Activated T-helper 2 cell treated with anti-CD3 and anti-CD28 coated beads, Interferon-gamma antibody, Interleukin-2, Interleukin-4, amounts not matched to agents 10 μg/mL and 5 μg/mL and 100 μg/mL, durations not matched to agents 14 hours and 24 hours and 36 hours (primary cell): ENCODE results near the gene ABCB6. TPM values are rescaled to one million over a fixed set of nuclear protein-coding genes. Genes with fewer than 3 reads are reported as not detected.

ENCODE experiments used
- DNase-seq: peaks from one replicate; pipeline ENCODE4 v3.0.0; 2021; ENCODE audit warnings: low spot score
- H3K27ac Mint-ChIP-seq: one replicate; pipeline ENCODE4 v1.8.0; 2021; ENCODE audit warnings: mixed read lengths
- H3K27me3 Mint-ChIP-seq: one replicate; pipeline ENCODE4 v1.8.0; 2021; ENCODE audit warnings: low read depth, mixed read lengths
- H3K36me3 Mint-ChIP-seq: one replicate; pipeline ENCODE4 v1.8.0; 2021; ENCODE audit warnings: low read depth, mixed read lengths
- H3K4me1 Mint-ChIP-seq: one replicate; pipeline ENCODE4 v1.8.0; 2021; ENCODE audit warnings: low read depth, mixed read lengths
- H3K4me3 Mint-ChIP-seq: one replicate; pipeline ENCODE4 v1.8.0; 2021; ENCODE audit warnings: low read depth, mild to moderate bottlenecking, moderate library complexity, mixed read lengths
- H3K9me3 Mint-ChIP-seq: one replicate; pipeline ENCODE4 v1.8.0; 2021; ENCODE audit warnings: mixed read lengths
- intact Hi-C: fragments of 100-400 bp; cut with micrococcal nuclease; formaldehyde crosslinking; loops from one replicate; pipeline ENCODE4 v1.15.1; 2023
- total RNA-seq: library from RNA; stranded (reverse); gene quantifications from 2 replicates; pipeline ENCODE4 v1.2.3, GENCODE V29; 2022

Gene ABCB6
- total RNA-seq, 1 donor from 2014 or later: 22.1 TPM

GRCh38 chr2:219252084-219252483 is 33.3 kb upstream of the ABCB6 start:
- Mint-ChIP-seq H3K36me3 (peaks cover 62% of the 10 kb centered on the region), H3K4me1 (peaks cover 65% of the 10 kb centered on the region), H3K9me3 (no peaks in the 10 kb centered on the region), H3K27ac (peak overlapping the region; percentile 85), H3K27me3 (no peaks in the 10 kb centered on the region), H3K4me3 (peak overlapping the region; percentile 77)
- DNase-seq: no peak
- intact Hi-C loops: loop anchor here (2.0 to 10.0 kb wide), 3 partner anchors 43 to 847 kb away; no protein-coding TSS in a partner anchor

GRCh38 chr2:219251656-219252055 is 32.9 kb upstream of the ABCB6 start:
- Mint-ChIP-seq H3K36me3 (peaks cover 66% of the 10 kb centered on the region), H3K27me3 (no peaks in the 10 kb centered on the region), H3K9me3 (no peaks in the 10 kb centered on the region), H3K4me1 (peaks cover 69% of the 10 kb centered on the region), H3K27ac (peak overlapping the region; percentile 85), H3K4me3 (peak overlapping the region; percentile 77)
- DNase-seq: no peak
- intact Hi-C loops: loop anchor here (2.0 to 10.0 kb wide), 3 partner anchors 43 to 847 kb away; no protein-coding TSS in a partner anchor

GRCh38 chr2:219250049-219250781 is 31.5 kb upstream of the ABCB6 start:
- H3K9me3 Mint-ChIP-seq: no peaks in the 10 kb centered on the region
- peaks cover 70% of the 10 kb centered on the region for H3K4me1 Mint-ChIP-seq
- peak overlapping the region; percentile 77 for H3K4me3 Mint-ChIP-seq
- peak overlapping the region; percentile 47 for H3K27ac Mint-ChIP-seq
- intact Hi-C loops: loop anchor here (10.0 kb wide), 1 partner anchor 845 kb away; no protein-coding TSS in a partner anchor
- no peaks in the 10 kb centered on the region for H3K27me3 Mint-ChIP-seq
- no peak for DNase-seq
- H3K36me3 Mint-ChIP-seq: peaks cover 74% of the 10 kb centered on the region

GRCh38 chr2:219249203-219249980 is 30.6 kb upstream of the ABCB6 start:
- Mint-ChIP-seq H3K4me3 (peak overlapping the region; percentile 77), H3K36me3 (peaks cover 74% of the 10 kb centered on the region), H3K27ac (peak overlapping the region; percentile 90), H3K9me3 (no peaks in the 10 kb centered on the region), H3K27me3 (no peaks in the 10 kb centered on the region), H3K4me1 (peaks cover 70% of the 10 kb centered on the region)
- DNase-seq: peak; percentile 34
- intact Hi-C loops: no loop called here

GRCh38 chr2:219248845-219249202 is 30.1 kb upstream of the ABCB6 start:
- no peaks in the 10 kb centered on the region for H3K9me3 Mint-ChIP-seq
- no peak for DNase-seq
- peaks cover 74% of the 10 kb centered on the region for H3K36me3 Mint-ChIP-seq
- peaks cover 71% of the 10 kb centered on the region for H3K4me1 Mint-ChIP-seq
- H3K27me3 Mint-ChIP-seq: no peaks in the 10 kb centered on the region
- intact Hi-C loops: no loop called here
- peak overlapping the region; percentile 77 for H3K4me3 Mint-ChIP-seq
- peak overlapping the region; percentile 90 for H3K27ac Mint-ChIP-seq

GRCh38 chr2:219247678-219248642 is 29.2 kb upstream of the ABCB6 start:
- Mint-ChIP-seq H3K36me3 (peaks cover 71% of the 10 kb centered on the region), H3K9me3 (no peaks in the 10 kb centered on the region), H3K4me3 (peak overlapping the region; percentile 96), H3K4me1 (peaks cover 73% of the 10 kb centered on the region), H3K27ac (peak overlapping the region; percentile 82), H3K27me3 (no peaks in the 10 kb centered on the region)
- intact Hi-C loops: loop anchor here (2.0 kb wide), 1 partner anchor 41 kb away; the partner anchor contains the start of gene ZFAND2B
- peak; percentile 50 for DNase-seq

GRCh38 chr2:219246559-219246958 is 27.8 kb upstream of the ABCB6 start:
- no peaks in the 10 kb centered on the region for H3K27me3 Mint-ChIP-seq
- no peaks in the 10 kb centered on the region for H3K9me3 Mint-ChIP-seq
- H3K27ac Mint-ChIP-seq: peak overlapping the region; percentile 82
- DNase-seq: no peak
- intact Hi-C loops: loop anchor here (2.0 kb wide), 1 partner anchor 40 kb away; the partner anchor contains the start of gene ZFAND2B
- H3K4me1 Mint-ChIP-seq: peaks cover 63% of the 10 kb centered on the region
- peaks cover 57% of the 10 kb centered on the region for H3K36me3 Mint-ChIP-seq
- H3K4me3 Mint-ChIP-seq: peak overlapping the region; percentile 96

- no peak for DNase-seq
- no peaks in the 10 kb centered on the region for H3K9me3 Mint-ChIP-seq
- H3K4me3 Mint-ChIP-seq: peak overlapping the region; percentile 96
- peaks cover 56% of the 10 kb centered on the region for H3K4me1 Mint-ChIP-seq
- H3K27me3 Mint-ChIP-seq: no peaks in the 10 kb centered on the region
- H3K36me3 Mint-ChIP-seq: peaks cover 50% of the 10 kb centered on the region
- intact Hi-C loops: loop anchor here (1.0 to 2.0 kb wide), 4 partner anchors 7 to 69 kb away; partner anchors contain the start of genes ANKZF1, ATG9A, TUBA4A and TUBA4B
- peak overlapping the region; percentile 97 for H3K27ac Mint-ChIP-seq
These were observed 27.1 kb upstream of the ABCB6 start for GRCh38 chr2:219245899-219246230.

- DNase-seq: peak; percentile 88
- H3K27me3 Mint-ChIP-seq: no peaks in the 10 kb centered on the region
- H3K9me3 Mint-ChIP-seq: no peaks in the 10 kb centered on the region
- intact Hi-C loops: loop anchor here (1.0 kb wide), 3 partner anchors 8 to 68 kb away; partner anchors contain the start of genes ANKZF1, ATG9A, TUBA4A and TUBA4B
- H3K27ac Mint-ChIP-seq: peak within 1 kb of the TSS; percentile 97
- H3K4me3 Mint-ChIP-seq: peak within 1 kb of the TSS; percentile 96
- peaks cover 45% of the 10 kb centered on the region for H3K36me3 Mint-ChIP-seq
- peaks cover 50% of the 10 kb centered on the region for H3K4me1 Mint-ChIP-seq
These were observed 26.6 kb upstream of the ABCB6 start, which contains the start of the genes GLB1L and STK16 for GRCh38 chr2:219245148-219245898. Gene GLB1L, minus strand, starts transcription at chr2:219245444. Its CDS starts 1,871 bp downstream, at chr2:219243573. Gene STK16, plus strand, starts transcription at chr2:219245479. Its CDS starts 521 bp downstream, at chr2:219246000.

GRCh38 chr2:219244789-219245147 is 26.0 kb upstream of the ABCB6 start:
- H3K27ac Mint-ChIP-seq: peak overlapping the region; percentile 97
- intact Hi-C loops: loop anchor here (1.0 kb wide), 3 partner anchors 9 to 67 kb away; partner anchors contain the start of genes ANKZF1, ATG9A, TUBA4A and TUBA4B
- DNase-seq: no peak
- peak overlapping the region; percentile 96 for H3K4me3 Mint-ChIP-seq
- H3K27me3 Mint-ChIP-seq: no peaks in the 10 kb centered on the region
- H3K9me3 Mint-ChIP-seq: no peaks in the 10 kb centered on the region
- H3K4me1 Mint-ChIP-seq: peaks cover 45% of the 10 kb centered on the region
- H3K36me3 Mint-ChIP-seq: peaks cover 42% of the 10 kb centered on the region

- H3K9me3 Mint-ChIP-seq: no peaks in the 10 kb centered on the region
These were observed 24.6 kb upstream of the ABCB6 start for GRCh38 chr2:219243291-219243761.

More at GRCh38 chr2:219243291-219243761, 24.6 kb upstream of the ABCB6 start:
- Mint-ChIP-seq H3K27me3 (no peaks in the 10 kb centered on the region), H3K4me1 (peaks cover 31% of the 10 kb centered on the region), H3K27ac (no peak overlapping the region), H3K4me3 (peak overlapping the region; percentile 33), H3K36me3 (peaks cover 34% of the 10 kb centered on the region)
- intact Hi-C loops: no loop called here
- no peak for DNase-seq
